ENCODE results near the gene PYGM. TPM values are rescaled to one million over a fixed set of nuclear protein-coding genes. Genes with fewer than 3 reads are reported as not detected.

The PYGM gene
- total and polyA plus RNA-seq, 2 experiments from 2014 or later: 1.5 to 3.9 TPM

- H3K36me3 ChIP-seq (ENCODE audit: insufficient read depth): no peaks in the 10 kb centered on the region
- no peak overlapping the region for H3K27ac ChIP-seq (ENCODE audit: low read depth)
- H3K9me2 ChIP-seq (ENCODE audit: insufficient read depth): no peaks in the 10 kb centered on the region
- no peak overlapping the region; the same call in 2 of the 3 replicates for H3K4me3 Mint-ChIP-seq
- H4K20me1 ChIP-seq (replicated peaks; ENCODE audit: insufficient read depth): no peaks in the 10 kb centered on the region
- peaks cover 36% of the 10 kb centered on the region for H3K36me3 Mint-ChIP-seq (ENCODE audit: low read depth)
- H3F3A ChIP-seq (replicated peaks; ENCODE audit: low read depth): peaks cover 14% of the 10 kb centered on the region
- no peak overlapping the region for H2AFZ ChIP-seq
- peaks cover 27% of the 10 kb centered on the region for H3K27me3 Mint-ChIP-seq (ENCODE audit: insufficient read depth, low read depth, poor library complexity)
- ATAC-seq (no peak), DNase-seq (ENCODE audit: low spot score) (no peak)
- no peak for TF ChIP-seq ETS1 (IDR thresholded peaks at IDR 0.05)
- no peak for TF ChIP-seq STAT1 (IDR thresholded peaks at IDR 0.05; ENCODE audit: unreplicated experiment)
- TF ChIP-seq CTCF (conservative IDR thresholded peaks at IDR 0.05; ENCODE audit: low read depth in 2 of 2): no peak
- TF ChIP-seq EZH2 (IDR thresholded peaks at IDR 0.05; ENCODE audit: low read depth, unreplicated experiment): no peak
- no peak for TF ChIP-seq ZNF462 (CRISPR knock-in tag; IDR thresholded peaks at IDR 0.05)
- no peak for TF ChIP-seq REST (IDR thresholded peaks at IDR 0.05; ENCODE audit: unreplicated experiment)
- no peak for TF ChIP-seq ZNF331 (CRISPR knock-in tag; IDR thresholded peaks at IDR 0.05; ENCODE audit: low read depth)
- TF ChIP-seq POLR2AphosphoS5 (IDR thresholded peaks at IDR 0.05; ENCODE audit: low read depth): no peak
- no peak for TF ChIP-seq EZH2phosphoT487 (IDR thresholded peaks at IDR 0.05; ENCODE audit: unreplicated experiment)
- no peak for TF ChIP-seq NANOG (IDR thresholded peaks at IDR 0.05; ENCODE audit: borderline replicate concordance)
- H3K9me3 Mint-ChIP-seq: no peaks in the 10 kb centered on the region; the same call in 2 of the 3 replicates
- no peak overlapping the region for H3K4me3 ChIP-seq
- H3K4me1 Mint-ChIP-seq: peaks cover 58% of the 10 kb centered on the region
- no peaks in the 10 kb centered on the region for H3K27me3 ChIP-seq (ENCODE audit: insufficient read depth)
- no peaks in the 10 kb centered on the region for H3K79me2 ChIP-seq (replicated peaks; ENCODE audit: insufficient read depth)
- H3K4me1 ChIP-seq (ENCODE audit: insufficient read depth): peaks cover 55% of the 10 kb centered on the region
- no peak overlapping the region for H3K27ac Mint-ChIP-seq
- no peak overlapping the region for H3K4me2 ChIP-seq
Measured at GRCh38 chr11:64728757-64729365, 30.9 kb downstream of the PYGM start.

Data from GM23338 (cell line).